GM19324 (cell line): ENCODE results near the gene DSCAML1.
"Not testable (repeated sequence)": the region's sequence is repeated elsewhere in the genome, so short reads cannot be mapped to it uniquely, and the experiment has no call there.

Source experiments
- ATAC-seq: cut with Tn5 transposase; IDR thresholded peaks from one replicate; pipeline ENCODE4 v1.9.1; 2021; ENCODE audit warnings: mild to moderate bottlenecking, moderate library complexity; ENCODE audit not compliant: unreplicated experiment, low FRiP score

The DSCAML1 gene

DNA sequence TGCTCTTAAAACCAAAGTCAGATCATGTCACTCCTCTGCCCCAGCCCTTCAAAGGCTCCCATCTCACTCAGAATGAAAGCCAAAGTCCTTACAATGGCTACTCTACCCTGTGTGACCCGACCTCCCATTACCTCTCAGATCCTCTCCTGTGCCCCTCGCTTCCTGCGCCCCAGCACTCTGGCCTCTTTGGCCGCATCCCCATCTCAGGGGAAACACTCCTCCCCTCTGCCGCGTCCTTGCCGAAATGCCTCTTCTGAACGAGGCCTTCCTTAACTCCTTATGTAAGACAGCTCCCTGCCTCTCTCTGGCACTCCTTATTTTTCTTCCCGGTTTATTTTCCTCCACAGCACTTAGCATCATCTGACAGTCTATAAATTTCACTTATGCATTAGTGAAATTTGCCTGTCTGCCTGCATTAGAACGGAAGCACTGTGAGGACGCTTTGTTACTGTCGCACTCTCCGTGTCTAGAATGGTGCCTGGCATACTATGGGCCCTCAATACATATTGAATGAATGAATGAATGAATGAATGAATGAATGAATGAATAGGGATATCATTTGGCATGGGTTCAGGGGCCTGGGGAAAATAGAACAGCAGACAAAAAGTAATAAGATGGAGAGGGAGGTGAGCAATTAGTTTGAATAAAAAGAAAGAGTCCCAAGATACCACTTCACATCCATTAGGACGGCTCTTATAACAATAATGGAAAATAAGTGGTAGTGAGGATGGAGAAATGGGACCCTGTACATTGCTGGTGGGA lies 331.6 kb downstream of the DSCAML1 start:
- no peak for ATAC-seq

DNA sequence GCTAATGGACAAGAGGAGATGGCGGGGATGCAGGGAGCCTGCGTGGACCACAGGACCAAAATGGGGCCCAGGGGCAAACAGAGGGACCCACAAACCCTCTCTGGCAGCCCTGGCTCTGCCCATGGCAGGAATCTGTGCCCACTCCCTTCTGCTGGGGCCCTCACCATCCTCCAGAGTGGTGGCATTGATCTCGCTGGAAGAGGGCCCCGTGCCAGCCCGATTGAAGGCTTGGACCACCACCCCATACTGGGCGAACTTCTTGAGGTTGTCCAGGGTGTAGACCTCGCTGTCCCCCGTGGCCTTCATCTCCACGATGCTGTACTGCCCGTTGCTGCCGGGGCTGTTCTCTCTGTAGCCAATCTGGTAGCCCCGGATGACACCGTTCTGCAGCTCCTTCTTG lies 332.2 kb downstream of the DSCAML1 start:
- ATAC-seq: no peak

DNA sequence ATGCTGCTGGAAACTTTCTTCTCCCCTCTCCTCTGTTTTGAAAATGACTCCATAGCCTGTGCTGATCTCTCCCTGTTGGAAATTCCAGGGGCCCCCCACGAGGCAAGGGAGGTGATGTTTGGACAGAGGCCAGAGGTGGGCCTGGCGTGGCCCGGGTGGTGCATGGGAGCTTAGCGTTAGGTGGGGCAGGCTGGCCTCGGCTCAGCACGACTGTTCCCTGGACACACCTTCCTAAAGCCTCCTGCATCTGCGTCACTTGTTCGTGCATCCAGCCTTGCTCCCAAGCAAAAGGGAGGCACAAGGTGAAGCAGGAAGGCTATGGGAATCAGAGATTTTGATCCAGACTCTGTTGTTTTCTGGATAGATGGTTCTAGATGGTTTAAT lies 334.2 kb downstream of the DSCAML1 start:
- no peak for ATAC-seq

DNA sequence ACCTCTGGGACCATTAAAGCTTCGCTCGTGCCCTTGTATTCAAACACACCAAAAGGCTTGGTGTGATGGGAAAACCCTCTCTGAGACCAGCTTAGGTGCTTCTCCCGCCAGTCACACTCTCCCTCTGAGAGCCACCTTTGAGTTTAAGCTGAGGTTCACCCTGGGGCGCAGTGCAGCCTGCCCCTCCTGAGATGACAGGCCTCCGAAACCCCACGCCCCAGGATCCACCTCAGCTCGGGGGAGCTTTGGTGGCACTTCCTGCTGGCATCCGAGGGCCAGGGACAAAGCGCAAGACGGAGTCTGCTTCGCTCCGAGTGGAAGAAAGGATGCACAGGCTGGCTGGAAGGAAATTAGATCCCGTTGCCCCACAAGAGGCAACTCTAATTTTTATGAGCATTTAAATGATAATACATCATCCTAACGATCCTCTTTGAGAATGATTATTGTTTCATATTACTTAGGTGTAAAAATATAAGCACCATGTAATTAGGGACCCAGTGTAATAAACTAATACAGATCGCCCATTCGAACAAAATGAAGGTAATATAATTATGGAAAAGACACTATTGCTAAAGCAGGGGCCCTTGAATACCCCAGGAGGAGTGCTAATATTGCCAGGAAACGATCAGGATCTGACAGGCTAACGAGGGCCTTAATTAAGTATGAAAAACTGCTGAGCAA lies 334.7 kb downstream of the DSCAML1 start:
- ATAC-seq: no peak

DNA sequence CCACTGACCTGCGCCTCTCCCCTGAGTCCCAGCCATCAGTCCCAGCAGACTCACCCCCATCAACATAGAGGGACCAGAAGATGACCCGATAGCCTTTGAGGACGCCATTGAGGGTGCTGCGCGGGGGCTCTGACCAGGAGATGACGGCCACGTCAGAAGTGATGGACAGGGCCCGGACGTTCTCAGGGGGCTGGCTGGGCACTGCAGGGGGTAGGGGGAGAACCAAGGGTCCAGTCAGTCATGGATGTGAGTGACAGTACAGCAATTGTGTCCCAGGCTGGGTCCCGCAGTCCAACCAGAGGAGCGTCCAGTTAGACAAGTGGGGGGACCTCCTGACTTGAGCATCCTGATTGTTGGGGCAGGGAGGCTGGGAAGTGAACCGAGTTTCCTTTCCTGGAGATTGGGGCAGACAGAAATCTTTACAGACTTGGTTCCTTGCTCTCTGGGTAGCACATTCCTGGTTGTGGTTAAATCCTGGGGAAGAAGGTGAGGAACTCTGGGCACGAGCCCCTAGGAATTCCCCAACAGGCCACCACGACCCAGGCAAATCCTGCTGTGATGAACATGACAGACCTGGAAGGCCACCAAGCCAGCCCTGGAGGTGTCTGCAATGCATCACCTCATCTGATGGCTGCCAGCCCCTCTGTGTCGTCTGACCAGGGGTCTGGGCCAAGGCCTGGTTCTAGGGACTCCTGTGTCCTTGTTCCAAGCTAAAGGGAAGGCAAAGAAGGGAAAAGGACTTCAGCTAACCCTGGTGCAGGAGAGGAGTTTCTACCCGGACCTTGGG lies 335.4 kb downstream of the DSCAML1 start:
- no peak for ATAC-seq

DNA sequence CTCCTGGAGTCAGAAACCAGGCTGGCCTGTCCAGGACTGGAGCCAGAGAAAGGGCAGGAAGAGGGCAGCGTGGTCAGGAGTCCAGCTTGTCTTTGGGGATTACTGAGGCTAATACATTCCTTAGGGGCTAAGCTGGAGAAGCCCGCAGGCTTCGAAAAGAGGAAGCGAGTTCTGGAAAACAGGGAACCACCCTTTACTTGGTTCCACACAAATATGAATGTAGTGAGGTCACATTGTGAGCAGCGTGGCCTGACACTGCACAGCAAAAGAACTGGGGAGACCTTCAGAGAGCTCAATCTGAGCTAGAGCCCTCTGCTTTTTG lies 337.1 kb downstream of the DSCAML1 start:
- ATAC-seq: no peak

DNA sequence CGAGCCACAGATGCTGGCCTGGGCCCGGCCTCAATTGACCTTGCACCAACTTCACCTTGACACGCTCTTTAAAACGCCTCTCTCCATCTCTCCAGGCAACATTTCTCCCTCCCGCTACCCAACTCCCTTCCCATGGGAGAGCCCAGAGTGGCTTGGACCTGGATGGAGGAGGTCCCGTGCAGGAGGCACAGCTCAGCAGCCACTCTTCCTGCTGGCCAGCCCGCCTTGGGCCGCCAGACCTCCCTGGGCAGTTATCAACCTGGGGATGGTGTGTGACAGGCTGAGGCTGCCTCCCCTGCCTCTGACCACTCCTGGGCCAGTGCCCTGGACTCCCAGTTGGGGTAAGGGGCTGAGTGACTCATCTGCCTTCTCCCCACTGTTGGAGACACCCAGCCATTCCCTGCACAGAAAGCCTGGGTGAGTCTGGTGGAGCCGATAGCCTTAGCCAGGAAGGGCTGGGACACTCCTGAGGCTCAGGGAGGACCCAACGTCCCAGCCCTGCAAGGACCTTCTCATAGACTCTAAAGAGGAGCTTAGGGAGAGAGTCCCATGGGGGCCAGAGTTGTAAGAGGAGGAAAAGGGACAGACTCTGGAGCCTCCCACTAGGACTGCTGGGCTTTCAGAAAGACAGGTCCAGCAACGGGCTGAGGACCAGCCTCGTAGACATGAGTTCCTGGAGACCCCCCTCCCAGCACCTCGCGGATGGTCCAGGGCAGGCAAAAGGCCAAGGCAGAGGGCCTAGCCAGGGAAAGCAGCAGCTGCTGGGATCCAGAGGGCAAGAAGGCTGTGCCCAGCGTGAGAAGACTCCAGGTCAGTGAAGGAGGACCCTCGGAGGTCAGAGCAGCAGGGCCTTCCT lies 337.7 kb downstream of the DSCAML1 start:
- ATAC-seq: no peak

DNA sequence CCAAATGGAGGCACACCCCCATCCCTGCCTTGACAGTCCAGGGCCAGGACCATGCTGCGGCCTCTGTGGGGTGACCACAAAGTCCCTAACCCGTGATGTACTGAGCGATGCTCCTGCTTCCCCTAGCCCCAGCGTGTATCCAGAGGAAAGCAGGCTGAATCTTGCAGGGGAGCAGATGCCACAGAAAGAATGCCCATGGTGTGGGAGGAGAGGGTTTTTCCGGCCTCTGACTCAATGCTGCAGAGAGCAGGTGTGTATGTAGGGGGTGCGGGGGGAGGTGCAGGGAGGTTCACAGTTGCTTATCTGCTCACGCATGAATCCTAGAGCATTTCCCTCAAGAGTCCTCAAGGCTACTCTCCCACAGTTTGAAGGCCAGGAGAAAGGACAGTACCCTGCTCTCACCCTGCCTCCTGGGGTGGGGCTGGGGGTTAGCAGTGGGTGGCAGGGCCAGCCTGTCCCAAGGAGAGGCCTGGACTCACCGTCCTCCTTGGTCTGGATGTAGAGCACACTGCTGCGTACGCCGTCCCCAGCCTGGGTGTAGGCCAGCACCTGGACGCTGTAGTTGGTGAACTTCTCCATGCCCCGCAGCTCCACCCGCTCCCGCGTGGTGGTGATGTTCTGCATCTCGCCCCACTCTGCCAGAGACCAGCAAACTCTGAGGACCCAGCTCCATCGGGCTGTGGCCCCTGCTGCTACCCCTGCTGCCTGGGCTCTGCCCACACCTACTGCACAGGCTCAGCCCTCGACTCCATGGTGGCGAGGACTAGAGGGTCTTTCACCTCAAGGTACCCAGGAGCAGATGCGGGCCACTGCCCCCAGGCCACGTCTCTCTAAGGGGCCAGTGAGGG lies 338.5 kb downstream of the DSCAML1 start:
- no peak for ATAC-seq

DNA sequence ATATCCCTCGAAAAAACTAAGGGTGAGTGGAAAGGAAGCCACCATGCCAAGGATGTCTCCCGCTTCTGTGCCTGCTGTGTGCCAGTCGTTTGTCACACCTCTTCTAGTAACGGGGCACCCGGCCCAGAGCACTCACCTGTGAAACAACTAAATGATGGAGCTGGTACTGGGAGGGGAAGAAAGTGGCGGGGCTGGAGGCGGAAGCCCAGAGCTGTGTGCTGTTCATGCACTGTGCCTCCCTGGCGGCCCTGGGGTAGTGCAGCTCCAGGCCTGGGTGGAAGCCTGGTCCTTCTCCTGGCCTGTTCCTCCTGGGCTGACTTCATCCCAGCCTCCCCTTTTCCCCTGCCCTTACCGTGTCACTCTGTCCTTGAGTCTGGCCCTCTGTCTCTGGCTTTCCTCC lies 339.2 kb downstream of the DSCAML1 start:
- ATAC-seq: no peak

DNA sequence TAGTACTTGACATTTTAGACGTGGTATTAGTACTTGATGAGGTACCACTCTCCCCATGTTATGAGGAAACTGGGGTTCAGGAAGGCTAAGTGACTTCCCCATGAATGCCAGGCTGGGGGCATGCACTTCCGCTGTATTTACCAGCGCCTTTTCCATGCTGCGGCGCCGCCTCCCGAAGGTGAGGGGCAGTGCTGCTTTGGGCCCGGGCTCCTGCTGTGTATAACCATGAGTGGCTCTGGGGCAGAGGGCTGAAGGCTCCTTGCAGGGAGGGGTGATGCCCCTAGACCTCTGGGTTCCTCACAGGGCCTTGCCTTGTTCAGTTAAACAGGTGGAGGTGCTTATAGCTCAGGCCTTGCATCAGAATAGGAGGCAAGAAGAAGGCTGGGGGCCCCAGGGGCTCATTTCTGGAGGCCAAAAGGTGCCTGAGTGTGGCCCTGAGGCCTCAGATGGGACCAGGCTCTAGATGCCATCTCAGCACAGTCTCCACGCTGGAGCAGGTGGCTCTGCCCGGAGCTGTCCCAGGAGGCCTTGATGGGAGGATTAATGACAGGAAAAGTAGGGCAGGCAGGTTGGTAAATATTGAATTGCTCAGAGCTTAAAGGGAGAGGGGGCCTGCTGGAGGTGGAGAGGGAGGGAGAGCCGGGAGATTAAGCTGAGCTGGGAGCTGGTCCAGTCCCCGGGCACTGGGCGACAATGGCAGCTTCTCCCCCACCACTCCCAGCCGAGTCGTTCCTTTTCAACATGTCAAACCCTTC lies 339.8 kb downstream of the DSCAML1 start:
- no peak for ATAC-seq

DNA sequence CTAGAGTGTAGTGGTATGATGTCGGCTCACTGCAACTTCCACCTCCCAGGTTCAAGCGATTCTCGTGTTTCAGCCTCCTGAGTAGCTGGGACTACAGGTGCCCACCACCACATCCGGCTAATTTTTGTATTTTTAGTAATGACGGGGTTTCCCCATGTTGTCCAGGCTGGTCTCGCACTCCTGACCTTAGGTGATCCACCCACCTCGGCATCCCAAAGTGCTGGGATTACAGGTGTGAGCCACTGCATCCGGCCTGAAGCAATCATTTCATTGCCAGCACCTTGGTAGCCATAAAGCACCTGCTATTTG lies 340.3 kb downstream of the DSCAML1 start:
- ATAC-seq: not testable (repeated sequence)

DNA sequence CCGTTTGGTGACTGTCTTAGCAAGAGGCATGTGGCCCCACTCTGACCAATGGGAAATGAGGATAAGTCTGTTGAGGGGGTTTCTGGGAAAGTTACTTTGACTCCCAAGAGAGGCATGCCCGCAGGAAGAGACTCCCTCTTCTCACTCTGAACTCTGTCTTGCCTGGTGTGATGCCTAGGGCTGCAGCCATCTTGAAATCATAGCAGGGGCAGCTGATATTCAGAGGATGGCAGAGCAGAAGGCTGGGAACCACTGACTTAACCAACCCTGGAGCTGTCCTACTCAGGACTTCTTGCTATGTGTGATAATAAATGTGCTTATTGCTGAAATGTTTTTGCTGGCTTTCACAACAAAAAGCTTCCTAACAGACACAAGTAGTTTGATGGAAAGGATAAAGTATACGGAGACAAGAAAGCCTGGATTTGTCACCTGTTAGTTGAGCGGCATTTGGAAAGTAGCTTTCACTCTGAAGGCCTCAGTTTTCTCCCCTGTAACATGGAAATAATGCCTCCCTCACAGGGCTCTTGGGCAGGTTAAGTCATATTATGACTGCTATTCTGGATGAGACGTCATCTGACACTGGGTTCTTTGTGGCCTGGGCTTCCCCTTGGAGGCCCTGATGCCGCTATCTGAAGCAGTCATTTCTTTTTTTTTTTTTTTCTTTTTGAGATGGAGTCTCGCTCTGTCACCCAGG lies 340.8 kb downstream of the DSCAML1 start:
- no peak for ATAC-seq

DNA sequence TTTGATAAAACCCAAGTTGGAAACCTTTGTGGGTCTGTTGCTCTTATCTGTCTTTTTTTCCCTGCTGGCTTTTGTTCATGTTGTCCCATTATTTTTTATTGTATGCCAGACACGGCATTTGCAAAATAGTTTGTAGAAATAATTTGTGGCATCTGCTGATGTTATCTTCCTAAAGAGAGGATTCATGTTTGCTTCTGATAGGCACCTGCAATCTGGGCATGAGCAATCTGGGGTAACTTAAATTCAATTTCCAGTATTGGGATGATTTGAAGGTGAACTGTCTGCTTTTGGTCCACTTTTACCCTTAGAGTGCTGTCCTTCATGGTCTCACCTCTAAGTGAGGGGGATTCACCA lies 342.5 kb downstream of the DSCAML1 start:
- no peak for ATAC-seq

DNA sequence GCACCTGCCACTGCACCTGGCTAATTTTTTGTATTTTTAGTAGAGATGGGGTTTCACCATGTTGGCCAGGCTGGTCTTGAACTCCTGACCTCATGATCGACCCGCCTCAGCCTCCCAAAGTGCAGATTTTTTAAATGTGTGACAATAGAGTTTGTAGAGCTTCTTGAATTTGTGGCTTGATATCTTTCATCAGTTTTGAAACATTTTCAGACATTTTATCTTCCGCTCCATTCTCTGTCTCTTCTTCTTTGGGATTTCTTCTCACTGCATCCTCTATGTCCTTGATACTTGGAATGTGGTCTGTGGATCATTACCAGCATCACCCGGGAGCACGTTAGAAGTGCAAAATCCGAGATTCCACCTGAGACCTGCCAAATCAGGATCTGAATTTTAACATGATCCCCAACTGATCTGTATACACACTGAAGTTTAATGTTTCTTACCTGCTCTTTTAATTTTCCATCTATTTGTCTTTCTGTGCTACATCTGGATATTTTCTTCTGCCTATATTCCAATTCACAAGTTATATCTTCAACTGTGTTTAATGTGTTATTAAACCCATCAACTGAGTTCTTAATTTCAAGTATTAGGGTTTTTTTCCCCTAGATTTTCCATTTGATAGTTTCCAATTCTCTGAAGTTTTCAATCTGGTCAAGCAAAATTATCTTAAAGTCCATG lies 343.0 kb downstream of the DSCAML1 start:
- ATAC-seq: no peak

DNA sequence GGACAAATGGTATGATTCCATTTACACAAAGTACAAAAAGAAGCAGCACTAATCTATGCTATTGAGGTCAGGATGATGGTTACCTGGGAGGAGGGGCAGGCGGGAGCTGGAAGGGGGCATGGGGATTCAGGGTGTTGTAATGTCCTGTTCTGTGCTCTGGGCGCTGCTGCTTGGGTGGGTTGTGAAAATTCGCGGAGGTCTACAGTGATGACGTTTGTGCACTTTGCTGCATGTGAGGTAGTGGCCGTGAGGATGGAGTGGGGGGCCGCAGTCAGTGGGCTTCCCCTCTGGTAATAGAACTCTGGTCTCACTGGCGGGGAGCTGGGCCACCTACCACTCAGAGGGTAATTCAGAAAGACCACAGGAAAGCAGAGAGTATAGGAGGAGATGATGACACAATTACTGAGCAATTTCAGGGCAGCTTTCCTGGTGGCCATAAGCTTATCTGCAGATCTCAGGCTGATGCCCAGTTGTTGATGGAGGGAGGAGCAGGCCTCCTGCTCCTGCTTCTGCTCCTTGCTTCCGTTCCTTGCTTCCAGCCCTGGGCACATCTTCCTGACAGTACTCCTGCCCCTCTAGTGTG lies 347.8 kb downstream of the DSCAML1 start:
- no peak for ATAC-seq

DNA sequence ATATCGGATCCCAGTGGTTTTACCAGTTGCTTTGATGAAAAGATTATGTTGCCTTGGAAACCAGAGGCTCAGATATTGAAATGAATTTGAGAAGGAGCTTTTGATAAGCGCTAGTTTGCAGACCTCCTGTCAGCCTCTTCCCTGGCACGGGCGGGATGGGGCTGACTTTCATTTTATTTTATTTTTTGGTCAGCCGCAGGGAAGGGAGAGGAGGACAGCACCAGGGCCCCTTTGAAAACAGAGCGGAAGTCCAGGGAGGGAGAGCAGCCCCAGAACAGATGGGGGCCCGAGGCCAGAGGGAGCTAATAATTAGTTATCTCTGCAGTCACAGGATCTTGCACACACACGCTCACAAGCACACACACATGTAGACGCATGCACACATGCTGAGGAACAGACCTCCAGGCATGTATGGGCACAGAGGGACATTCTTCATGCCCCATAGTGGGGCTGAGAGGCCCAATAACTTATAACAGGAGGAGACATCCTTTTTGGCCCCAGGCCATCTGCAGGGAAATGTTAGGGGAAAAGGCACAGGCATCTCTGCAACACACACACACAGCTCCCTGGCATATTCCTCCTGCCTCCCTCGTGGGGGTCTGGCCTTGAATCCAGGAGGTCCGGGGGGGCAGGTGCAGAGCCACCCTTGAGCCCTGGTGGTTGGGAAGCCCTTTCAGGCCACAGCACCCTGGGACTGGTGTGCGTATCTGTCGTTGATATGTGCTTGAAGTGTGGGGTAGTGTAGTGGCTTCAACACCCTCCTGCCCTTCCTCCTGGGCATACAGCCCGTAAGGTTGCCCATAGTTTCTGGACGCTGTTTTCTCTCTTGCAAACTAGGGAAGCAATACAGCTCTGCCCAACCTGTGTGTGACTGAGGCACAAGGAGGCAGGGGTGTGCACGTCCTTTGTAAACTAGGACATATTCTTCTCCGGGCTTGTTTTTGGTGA lies 352.0 kb downstream of the DSCAML1 start:
- no peak for ATAC-seq

DNA sequence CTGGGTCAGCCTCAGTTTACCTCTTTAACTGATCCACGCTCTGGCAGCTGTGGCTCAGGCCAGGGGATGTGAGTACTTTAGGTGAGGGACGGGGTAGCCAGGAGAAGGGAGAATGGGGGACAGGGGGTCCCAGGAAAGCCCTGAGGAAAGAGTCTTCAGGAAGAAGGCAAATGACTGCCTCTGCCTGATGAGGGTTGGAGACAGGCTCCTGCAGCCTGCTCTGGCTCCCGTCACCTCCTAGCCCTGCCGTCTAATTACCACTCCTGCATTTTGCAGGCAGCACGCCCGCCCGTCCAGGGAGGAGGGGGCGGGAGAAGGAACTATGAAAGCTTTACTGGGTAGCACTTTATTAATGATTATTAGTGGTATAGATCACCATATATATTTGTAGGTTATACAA lies 352.8 kb downstream of the DSCAML1 start:
- ATAC-seq: no peak
